Activated CD8-positive, alpha-beta memory T cell treated with anti-CD3 and anti-CD28 coated beads, Interleukin-2, amount 50 U/mL, for 4 hours (primary cell): ENCODE measurements around the gene NXPH4.

Source experiments
- DNase-seq: peaks from one replicate; pipeline ENCODE4 v3.0.0-alpha.2; 2020

Gene NXPH4

DNA sequence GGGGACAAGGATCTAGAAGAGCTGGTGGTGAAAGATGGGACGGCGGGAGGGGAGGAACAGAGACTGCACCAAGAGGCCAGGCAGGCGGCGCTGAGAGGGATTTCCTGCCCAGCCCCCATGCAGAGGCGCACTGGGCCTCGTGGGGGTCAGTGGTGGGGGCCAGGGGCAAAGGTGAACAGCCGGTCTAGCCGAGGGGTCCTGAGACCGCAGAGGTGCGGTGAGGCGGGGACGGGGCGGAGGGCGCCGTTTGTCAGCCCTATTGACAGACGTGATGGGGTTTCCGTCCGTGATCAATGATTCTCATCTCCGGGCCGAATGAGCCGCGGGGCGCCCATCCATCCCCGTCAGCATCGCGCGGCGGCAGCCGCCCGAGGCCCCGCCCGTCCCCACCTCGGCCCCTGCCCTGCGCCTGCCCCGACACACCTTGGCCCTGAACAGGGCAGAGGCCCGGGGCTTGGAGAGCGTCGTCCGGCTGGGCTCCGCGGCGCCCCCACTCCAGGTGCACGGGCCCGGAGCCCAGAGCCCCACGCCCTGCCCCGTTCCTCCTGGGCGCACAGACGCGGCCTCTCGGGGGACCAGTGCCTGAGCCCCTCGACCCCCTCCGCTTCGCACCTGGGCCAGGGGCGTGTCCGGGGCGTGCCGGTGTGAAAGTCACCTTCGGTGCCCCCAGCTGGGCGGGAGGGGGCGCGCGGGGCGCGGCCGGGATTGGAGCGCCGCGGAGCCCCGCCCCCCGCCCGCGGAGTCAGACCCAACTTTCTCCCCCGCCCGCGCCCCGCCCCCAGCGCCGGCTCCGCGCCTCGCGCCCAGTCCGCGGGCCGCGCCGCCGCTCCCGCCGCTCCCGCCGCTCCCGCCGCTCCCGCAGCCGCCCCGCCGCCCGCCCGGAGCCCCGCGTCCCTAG is at the start of gene NXPH4:
Gene NXPH4, plus strand, starts transcription at position 781 of the 898 bp plus-strand sequence. CDS start 176 bp downstream, outside the sequence.
- peak; percentile 74 for DNase-seq

DNA sequence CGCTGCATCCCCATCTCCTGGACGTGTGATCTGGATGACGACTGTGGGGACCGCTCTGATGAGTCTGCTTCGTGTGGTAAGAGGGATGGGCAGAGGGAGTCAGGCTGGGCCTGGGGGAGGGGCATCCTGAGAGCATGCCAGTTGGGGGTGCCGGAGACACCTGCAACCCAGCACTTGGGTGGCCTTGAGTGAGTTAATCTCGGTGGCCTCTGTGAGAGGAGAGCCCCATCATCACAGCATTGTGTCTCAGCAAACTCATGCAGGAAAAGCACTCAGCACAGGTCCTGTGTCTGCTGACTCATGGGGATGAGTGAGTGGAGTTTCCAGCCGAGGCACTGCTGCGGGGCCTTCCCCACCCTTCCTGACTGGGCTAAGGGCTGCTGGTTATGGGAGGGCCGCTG is 49.6 kb upstream of the NXPH4 start:
- no peak for DNase-seq

DNA sequence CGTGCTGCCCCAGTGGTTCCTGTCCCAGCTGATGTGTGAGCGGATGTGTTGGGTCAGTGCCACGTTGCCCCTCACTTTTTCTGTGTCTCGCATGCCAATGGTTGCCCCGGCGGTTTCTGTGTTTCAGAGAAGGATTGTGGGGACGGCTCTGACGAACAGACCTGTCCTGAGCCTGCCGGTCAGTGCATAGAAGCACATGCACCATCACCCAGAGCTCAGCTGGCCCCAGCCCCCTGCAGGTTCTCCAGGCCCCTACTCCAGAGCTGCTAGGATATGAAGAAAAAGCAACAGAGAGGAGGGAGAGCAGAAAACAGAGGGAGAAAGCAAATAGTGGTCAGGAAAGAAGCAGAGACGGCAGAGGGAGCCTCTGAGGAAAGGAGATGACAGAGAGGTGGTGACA is 48.5 kb upstream of the NXPH4 start:
- DNase-seq: no peak

DNA sequence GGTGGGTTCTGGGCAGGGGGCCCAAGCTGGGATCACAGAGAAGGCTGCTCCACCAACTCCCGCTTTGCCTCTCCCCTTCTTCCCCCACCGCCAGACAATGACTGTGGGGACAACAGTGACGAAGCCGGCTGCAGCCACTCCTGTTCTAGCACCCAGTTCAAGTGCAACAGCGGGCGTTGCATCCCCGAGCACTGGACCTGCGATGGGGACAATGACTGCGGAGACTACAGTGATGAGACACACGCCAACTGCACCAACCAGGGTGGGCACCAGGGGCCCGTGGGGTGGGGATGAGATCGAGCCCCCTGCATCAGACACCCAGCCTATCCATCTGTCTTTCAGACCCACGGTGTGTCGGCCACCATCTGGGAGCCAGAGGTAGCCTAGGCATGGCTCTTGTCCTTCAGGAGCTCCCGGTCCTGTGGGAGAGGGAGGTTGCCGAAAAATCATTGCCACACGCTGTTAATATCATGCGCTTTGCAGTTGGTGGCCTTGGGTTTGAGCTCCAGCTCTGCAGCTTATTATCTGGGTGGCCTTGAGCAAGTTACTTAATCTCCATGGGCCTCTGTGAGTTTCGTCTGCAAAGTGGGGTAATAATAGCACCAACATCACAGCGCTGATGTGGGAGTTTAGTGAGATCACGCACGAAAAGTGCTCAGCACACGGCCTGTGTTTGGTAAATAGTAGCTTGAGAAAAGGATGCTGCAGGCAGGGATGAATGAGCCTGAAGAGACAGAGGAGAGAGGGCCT is 47.4 kb upstream of the NXPH4 start:
- no peak for DNase-seq

DNA sequence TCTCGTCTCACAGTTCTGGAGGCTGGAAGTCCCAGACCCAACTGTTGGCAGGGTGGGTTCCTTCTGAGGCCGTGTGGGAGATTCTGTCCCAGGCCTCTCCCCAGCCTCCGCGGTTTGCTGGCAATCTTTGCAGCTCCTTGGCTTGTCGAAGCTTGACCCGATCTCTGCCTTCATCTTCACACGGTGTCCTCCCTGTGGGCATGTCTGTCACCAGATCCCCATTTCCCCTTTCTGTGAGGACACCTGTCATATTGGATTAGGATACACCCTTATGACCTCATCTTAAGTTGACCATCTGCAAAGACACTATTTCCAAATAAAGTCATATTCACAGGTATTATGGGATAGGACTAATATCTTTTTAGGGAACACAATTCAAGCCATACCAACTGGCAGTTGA is 46.6 kb upstream of the NXPH4 start:
- DNase-seq: no peak

DNA sequence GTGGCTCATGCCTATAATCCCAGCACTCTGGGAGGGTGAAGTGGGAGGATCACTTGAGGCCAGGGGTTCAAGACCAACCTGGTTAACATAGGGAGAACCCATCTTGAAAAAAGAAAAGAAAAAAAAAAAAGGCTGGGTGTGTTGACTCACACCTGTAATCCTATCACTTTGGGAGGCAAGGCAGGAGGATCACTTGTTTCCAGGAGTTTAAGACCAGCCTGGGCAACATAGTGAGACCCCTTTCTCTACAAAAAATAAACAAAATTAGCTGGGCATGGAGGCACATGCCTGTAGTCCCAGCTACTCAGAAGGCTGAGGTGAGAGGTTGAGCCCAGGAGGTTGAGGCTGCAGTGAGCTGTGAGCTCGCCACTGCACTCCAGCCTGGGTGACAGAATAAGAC is 46.2 kb upstream of the NXPH4 start:
- no peak for DNase-seq

DNA sequence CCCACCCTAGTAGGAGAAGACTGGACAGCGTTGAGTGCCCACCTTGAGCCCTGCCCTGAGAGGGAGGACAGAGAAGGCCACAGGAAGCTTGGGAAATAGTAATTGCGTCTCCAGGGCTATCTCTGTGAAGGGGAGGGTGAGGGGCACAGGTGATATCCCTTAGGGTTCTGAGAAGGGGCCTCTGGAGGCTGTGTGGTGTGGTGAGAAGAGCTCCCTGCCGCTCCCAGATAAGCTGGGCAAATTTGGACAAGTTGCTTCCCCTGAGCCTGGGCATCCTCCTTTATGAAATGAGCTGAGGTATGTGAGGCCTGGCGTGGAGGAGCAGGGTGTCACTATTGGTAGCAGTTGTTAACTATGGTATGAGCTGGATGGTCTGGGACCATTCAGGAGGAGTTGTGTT is 45.7 kb upstream of the NXPH4 start:
- DNase-seq: no peak

DNA sequence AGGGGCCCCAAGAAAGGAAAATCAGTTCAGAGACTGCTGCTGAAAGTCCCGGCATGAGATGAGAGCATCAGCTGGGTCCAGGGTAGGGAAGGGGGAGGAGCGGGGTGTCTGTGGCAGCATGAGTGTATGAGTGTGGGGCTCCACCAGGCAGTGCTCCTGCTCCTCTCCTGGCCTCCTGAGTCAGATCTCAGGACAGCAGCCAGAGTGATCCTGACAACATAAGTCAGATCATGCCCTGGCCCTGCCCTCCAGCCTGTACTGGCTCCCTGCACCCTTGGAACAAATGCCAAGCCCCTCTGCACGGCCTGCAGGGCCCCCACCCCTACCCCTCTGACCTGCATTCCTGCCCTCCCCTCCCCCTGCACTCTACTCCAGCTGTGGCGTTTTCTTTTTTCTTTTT is 44.9 kb upstream of the NXPH4 start:
- DNase-seq: no peak

DNA sequence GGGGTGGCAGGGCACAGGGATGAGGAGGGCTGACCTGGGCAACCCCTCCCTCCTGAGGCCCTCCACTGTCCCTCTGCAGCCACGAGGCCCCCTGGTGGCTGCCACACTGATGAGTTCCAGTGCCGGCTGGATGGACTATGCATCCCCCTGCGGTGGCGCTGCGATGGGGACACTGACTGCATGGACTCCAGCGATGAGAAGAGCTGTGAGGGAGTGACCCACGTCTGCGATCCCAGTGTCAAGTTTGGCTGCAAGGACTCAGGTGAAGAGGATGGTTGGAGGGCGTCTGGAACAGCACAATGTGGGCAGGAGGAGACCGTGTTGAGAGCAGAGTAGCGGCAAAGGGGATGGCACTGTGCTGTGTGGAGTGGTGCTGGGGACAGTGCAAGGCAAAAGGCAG is 43.5 kb upstream of the NXPH4 start:
- DNase-seq: peak; percentile 26

DNA sequence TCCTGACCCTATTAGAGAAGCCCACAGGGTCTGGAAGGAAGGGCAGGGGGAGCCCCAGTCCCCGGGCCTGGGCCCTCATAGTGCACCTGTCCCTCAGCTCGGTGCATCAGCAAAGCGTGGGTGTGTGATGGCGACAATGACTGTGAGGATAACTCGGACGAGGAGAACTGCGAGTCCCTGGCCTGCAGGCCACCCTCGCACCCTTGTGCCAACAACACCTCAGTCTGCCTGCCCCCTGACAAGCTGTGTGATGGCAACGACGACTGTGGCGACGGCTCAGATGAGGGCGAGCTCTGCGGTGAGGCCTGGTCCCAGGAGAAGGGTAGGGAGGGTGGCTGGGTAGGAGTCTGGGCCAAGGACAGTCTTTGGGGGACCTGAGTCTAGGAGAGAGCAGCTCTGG is 42.9 kb upstream of the NXPH4 start:
- DNase-seq: no peak

DNA sequence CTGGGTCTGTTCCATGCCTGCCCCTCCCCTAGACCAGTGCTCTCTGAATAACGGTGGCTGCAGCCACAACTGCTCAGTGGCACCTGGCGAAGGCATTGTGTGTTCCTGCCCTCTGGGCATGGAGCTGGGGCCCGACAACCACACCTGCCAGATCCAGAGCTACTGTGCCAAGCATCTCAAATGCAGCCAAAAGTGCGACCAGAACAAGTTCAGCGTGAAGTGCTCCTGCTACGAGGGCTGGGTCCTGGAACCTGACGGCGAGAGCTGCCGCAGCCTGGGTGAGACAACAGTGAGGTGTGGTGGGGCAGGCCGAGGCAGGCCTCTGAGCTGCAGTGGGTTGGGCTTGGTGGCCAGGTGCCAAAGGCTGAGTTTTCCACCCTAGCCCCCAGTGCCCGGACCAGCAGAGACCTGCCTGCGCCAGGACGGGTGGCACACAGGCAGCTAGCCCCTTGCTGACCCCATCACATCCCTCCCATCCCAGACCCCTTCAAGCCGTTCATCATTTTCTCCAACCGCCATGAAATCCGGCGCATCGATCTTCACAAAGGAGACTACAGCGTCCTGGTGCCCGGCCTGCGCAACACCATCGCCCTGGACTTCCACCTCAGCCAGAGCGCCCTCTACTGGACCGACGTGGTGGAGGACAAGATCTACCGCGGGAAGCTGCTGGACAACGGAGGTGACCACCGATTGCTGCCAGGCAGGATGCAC is 41.0 kb upstream of the NXPH4 start:
- DNase-seq: peak; percentile 41

DNA sequence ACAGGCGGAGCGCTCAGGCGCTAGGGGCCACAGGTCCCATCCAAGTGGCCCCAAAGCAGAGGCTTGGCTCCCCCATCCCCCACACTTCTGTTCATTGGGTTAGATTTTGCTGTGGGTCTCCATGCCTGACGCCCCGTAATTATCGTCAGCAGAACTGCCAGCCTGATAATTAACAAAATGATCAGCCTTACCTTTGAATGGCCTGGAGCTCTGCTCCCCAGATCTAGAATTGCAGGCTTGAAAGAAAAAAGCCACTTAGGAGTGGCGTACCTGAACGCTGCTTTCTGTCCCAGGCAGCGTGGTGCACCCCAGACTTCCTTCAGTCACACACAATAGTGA is 40.5 kb upstream of the NXPH4 start:
- no peak for DNase-seq

DNA sequence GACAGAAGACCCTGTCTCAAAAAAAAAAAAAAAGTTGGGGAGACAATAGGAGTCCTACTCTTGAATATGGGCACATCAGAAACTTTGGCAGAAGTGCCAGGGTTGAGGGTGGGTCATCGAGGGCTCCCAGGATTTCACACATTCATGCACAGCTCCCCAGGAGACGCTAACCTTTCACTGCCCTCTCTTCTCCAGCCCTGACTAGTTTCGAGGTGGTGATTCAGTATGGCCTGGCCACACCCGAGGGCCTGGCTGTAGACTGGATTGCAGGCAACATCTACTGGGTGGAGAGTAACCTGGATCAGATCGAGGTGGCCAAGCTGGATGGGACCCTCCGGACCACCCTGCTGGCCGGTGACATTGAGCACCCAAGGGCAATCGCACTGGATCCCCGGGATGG is 39.7 kb upstream of the NXPH4 start:
- DNase-seq: no peak

DNA sequence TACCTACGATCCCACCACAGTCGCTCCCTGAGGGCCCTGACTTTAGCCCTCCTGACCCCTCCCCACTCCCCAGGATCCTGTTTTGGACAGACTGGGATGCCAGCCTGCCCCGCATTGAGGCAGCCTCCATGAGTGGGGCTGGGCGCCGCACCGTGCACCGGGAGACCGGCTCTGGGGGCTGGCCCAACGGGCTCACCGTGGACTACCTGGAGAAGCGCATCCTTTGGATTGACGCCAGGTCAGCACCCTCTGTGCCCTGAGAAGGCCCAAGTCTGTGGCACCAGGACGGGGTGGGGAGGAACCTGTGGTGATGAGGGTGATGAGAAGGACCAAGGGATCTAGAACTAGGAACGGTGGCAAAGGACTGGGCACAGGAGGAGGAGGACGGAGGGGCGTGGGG is 39.2 kb upstream of the NXPH4 start:
- no peak for DNase-seq

DNA sequence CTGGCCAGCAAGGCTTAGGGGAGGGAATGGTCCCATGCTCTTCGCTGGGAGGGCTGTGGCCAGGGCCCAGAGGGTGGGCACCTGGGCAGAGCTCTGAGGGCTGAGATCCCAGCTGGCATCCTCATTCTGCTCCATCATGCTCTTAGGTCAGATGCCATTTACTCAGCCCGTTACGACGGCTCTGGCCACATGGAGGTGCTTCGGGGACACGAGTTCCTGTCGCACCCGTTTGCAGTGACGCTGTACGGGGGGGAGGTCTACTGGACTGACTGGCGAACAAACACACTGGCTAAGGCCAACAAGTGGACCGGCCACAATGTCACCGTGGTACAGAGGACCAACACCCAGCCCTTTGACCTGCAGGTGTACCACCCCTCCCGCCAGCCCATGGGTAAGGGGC is 38.4 kb upstream of the NXPH4 start:
- DNase-seq: no peak

DNA sequence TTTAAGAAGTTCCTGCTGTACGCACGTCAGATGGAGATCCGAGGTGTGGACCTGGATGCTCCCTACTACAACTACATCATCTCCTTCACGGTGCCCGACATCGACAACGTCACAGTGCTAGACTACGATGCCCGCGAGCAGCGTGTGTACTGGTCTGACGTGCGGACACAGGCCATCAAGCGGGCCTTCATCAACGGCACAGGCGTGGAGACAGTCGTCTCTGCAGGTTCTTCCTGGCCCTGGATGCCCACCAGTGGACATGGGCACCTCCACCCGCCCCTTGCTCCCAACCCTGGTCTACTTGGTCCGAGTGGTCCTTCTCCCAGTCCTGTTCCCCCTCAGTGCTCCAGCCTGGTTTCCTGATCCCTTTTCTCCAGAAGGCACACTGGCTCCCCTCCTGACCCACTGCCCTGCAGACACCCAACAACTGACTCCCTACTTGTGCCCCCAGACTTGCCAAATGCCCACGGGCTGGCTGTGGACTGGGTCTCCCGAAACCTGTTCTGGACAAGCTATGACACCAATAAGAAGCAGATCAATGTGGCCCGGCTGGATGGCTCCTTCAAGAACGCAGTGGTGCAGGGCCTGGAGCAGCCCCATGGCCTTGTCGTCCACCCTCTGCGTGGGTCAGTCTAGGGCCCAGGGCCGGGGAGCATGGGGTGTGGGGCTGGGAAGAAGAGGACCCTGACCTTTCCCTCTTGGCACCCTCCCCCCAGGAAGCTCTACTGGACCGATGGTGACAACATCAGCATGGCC is 37.1 kb upstream of the NXPH4 start:
- no peak for DNase-seq

DNA sequence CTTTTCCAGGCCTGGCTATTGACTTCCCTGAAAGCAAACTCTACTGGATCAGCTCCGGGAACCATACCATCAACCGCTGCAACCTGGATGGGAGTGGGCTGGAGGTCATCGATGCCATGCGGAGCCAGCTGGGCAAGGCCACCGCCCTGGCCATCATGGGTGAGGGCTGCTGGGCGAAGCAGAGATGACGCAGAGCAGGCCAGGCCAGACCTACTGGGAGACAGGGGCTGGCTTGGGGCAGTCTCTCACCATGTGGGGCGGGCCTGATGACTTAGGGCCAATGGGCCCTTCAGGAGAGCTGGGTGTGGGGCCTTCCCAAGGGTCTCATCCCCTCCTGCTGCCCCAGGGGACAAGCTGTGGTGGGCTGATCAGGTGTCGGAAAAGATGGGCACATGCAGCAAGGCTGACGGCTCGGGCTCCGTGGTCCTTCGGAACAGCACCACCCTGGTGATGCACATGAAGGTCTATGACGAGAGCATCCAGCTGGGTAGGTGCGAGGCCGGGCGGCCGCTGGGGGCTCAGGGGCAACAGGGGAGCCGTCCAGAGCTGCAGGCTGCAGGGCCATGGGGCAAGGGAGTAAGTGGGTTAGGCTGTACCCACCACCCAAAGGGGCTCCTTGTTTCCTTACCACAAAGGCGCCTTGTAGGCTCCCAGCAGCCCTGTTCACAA is 36.1 kb upstream of the NXPH4 start:
- no peak for DNase-seq

DNA sequence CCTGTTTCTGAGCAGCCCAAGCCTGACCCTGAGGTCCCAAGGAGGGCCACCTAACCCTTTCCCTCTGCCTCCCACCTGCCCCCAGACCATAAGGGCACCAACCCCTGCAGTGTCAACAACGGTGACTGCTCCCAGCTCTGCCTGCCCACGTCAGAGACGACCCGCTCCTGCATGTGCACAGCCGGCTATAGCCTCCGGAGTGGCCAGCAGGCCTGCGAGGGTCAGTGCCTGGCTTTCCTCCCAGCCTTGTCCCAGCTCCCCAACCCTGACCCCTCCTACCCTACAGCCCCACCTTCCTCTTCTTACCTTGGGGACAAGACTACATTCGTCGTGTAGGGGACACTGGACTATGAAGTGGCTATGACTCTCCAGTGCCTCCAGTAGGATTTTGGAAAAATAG is 35.5 kb upstream of the NXPH4 start:
- no peak for DNase-seq

DNA sequence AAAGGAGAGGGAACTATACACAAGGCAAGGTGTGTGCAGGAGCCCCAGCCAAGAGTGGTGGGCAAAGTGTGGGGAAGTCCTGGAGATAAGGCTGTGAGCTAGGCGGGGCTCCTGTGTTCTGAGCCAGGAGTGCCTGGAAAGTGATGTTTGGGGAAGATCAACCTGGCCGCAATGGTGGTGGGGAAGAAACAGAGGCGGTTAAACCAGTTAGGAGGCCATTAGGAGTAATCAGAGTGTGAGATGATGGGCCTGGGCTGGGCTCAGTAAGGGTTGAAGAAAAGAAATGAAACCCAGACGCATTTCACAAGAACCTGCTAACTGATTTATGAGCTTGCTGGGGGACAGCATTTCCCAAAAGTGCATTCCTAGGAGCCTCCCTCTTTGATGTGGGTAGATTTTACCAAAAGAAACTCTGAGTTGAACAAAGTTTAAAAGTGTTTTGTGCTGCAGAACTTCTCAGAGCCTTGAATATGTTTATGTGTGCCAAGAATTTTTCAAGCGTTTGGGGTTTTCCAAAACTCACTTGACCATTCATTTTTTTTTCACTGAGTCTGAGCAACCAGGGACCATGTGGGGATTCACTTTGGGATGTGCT is 34.9 kb upstream of the NXPH4 start:
- no peak for DNase-seq

DNA sequence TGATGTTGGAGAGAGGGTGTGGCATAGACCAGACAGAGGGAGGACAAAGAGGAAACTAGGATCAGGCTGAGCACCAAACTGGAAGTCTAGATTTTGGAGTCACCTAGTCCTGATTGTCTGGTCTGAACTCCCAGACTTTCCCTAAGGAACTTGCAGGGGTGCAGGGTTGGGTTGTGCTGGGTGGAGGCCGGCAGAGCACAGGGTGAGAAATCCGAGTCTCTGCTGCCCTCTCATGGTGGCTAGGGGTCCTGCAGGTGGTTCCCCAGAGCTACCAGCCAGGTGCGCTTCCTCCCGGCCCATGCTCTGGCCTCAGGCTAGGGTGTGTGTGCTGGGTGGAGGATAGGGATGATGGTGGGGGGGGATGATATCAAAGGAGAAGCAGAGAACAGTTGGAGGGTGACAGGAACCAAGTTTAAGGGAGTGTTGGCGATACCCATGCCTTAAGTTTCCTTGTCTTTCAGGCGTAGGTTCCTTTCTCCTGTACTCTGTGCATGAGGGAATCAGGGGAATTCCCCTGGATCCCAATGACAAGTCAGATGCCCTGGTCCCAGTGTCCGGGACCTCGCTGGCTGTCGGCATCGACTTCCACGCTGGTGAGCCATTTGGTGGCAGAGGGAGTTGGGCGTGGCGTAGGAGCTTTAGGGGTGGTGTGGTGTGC is 33.5 kb upstream of the NXPH4 start:
- peak; percentile 83 for DNase-seq

DNA sequence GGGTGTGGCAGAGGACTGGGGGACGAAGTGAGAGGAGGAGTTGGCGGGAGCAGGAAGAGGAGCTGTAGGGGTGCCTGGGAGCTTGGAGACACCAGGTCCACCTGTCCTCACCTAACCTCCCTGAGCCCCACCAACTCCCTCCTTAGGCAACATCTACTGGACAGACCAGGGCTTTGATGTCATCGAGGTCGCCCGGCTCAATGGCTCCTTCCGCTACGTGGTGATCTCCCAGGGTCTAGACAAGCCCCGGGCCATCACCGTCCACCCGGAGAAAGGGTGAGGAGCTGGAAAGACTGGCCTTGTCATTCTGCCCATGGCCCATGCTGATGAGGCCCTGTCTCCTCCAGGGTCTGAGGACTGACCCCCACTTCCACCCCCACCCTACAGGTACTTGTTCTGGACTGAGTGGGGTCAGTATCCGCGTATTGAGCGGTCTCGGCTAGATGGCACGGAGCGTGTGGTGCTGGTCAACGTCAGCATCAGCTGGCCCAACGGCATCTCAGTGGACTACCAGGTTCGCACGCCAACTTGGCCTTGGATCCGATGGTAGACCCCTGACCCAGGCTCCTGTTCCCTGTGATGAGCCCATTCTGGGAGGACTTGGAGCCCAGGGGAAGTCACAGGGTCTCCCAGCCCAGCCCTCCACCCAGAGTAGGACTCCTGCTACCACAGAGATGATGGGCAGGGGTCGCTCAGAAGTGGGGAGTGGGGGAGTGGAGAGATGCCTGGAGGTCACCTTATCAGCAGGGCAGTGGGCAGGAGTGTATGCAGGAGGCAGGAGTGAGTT is 32.5 kb upstream of the NXPH4 start:
- no peak for DNase-seq
